GM21528 (cell line): ENCODE measurements around the gene GPR146.

Source experiments
- ATAC-seq: cut with Tn5 transposase; IDR thresholded peaks from one replicate; pipeline ENCODE4 v1.9.1; 2021; ENCODE audit warnings: mild to moderate bottlenecking, moderate library complexity; ENCODE audit not compliant: unreplicated experiment, low FRiP score

The GPR146 gene

GRCh38 chr7:1041551-1042491, 2.5 kb upstream of the GPR146 start:
- no peak for ATAC-seq

GRCh38 chr7:1042492-1042833, 1.9 kb upstream of the GPR146 start:
- no peak for ATAC-seq

DNA sequence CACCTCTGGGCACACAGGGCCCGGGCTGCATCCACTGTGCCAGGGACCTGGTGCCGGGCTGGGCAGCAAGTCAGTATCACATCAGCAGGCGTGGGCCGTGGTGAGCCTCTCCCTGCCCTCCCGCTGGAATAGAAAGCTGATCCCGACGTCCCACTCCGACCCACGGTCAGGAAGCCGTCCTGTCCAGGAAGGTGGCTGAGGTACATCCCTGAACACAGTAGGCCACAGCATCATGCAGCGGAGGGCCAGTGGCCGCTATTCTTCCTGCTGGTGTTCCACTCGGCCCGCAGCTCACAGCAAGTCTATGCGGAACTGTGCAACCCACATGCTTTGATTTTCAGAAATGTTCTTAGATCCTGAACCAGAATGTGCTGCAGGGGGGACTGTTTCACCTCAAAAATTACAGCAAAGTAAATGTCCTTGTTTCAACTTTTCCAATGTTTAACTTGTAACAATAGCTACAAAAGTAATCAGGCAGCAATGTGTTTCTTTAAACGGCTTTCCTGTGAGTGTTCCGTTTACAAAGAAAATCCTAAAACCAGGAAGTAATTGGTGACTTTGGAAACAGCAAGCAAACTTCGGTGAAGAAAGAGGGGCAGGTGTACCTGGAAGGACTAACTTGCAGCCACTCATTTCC, 676 bp upstream of the GPR146 start:
- no peak for ATAC-seq

GRCh38 chr7:1045069-1046063, 1.0 kb downstream of the GPR146 start:
- ATAC-seq: no peak

GRCh38 chr7:1046722-1047679, 2.7 kb downstream of the GPR146 start:
- ATAC-seq: no peak

DNA sequence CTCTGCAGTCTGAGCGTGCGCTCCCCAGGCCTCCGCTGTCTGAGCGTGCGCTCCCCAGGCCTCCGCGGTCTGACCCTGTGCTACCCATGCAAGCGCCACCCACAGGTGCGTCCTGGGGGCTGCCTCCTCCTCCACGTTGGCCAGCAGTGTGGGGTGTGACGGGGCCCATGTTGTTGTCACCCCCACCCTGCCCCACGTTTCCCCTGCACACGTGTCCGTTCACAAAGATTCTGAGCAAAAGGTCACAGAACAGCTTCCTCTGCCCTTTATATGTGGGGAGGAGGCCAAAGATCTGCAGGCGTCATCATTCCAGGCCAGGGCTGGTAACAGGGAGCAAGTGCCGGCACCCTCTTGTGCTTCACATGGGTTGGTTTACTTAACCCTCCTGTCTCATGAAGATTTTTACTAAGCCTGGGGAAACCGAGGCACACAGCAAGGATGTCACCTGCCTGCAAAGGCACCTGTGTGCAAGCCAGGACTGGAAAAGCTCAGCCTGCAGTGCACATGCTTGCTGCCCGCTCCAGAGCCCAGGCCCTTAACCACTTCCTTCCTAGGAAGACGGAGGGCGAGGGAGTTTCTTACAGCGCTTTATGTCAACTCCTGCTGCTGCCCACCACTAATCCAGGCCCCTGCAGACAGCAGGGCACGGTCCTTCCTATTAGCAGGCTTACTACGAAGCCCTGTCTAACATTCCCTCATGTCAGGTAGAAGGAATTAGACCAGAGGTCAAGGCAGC, 4.8 kb downstream of the GPR146 start:
- no peak for ATAC-seq

GRCh38 chr7:1049801-1050200, 5.5 kb downstream of the GPR146 start:
- ATAC-seq: no peak

- ATAC-seq: no peak
Observed at GRCh38 chr7:1050254-1050906, 6.0 kb downstream of the GPR146 start.

DNA sequence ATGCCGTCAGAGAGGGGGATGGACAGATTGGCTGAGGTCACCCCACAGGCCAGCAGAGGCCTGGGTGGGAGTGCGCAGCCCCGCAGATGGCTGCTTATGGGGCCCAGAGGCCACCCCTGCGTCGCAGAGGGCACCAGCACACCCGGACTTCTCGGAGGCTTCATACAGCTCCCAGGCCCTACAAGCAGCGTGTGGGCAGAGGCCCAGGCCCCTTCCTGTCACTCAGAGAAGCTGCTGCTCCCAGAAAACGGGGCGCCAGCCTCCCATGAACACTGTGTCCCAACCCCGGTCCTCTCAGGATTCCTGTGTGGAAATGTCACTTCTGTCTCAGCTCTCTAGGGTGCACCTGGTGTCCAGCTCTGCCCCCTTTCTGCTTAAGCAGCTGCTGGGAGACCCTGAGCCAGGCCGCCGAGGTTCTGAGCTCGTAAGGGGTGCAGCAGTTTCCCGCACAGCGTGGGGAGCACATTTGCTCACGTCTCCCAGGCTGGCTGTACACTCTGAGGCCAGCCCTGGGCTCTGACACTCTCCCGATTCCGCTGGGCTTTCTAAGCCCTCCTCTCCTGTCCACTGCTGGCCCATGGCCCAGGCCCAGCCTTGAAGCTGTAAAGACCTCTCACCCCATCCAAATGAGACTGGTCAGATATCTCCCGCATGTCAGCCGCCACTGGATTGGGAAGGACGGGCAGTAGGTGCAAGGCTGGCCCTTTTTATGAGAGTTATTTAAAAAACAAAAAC, 6.8 kb downstream of the GPR146 start:
- ATAC-seq: no peak

- ATAC-seq: no peak
Observed at GRCh38 chr7:1052031-1052818, 7.9 kb downstream of the GPR146 start.

- ATAC-seq: no peak
Observed at GRCh38 chr7:1053002-1053411, 8.7 kb downstream of the GPR146 start.

DNA sequence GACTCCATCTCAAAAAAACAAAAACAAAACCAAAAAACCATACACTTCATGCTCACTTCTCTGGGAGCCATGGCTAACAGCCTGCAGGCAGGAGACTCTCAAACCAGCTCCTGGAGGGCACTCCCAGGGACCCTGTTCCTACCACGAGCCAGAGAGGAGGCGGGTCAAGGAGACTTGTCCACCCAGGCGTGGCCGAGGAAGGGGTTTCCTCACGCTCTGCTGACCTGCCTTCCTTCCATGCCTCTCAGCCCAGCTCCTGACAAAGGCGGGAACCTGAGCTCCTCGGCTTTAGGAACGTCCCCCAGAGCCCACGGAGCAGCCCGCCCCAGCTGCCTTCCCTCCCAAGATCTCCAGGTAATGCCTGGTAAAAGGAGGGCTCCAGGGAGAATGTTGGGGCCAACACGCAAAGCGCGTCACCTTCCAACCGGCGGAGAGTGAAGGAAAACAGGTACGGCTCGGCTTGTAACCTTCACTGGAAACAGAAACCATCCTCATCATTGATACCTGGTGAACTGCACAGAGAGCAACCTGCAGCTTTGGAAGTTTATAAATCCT, 9.5 kb downstream of the GPR146 start:
- no peak for ATAC-seq

DNA sequence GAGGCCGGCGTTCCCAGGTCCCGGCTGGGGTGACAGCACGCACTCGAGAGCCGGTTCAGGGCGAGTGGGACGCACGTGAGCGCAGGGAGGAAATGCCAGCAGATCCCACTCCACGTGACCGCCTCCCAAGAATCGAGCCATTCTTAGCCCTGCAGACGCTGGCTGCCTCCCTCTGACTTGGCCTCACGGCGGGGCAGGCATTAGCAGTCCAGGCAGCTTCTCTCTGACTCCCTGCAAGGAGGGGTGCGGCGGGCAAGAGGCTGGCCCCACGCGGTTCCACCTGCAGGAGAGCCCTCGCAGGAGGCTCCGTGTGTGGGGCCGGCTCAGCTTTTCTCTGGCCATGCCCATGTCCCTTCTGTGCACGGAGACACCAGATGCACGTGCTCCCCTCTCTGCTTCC, 10.1 kb downstream of the GPR146 start:
- no peak for ATAC-seq

DNA sequence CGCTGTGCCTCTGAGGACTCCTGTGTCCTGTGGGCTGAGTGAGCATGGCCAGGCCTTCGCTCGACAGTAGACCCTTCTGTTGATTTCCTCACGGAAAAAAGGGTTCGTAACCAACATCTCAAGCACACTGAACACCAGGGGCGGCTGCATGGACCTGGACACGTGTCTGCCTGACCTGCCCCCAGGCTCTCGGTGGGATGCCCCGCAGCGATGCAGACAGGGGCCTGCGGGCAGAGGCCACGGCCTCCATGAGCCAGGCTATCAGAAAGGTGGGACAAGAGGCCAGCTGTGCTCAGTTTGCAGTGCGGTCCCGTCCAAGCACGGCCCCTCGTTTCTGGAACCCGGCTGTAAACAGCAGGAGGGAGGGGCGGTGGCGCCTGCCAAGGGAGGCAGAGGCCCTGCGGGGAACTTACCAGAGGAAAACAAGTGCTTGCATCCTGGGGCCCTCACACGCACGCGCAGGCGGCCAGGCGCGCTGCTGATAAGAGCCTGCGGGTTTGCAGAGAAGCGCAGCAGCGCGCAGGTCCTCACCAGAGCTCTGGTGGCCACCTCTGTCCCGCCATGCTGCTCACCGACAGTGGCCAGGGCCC, 10.6 kb downstream of the GPR146 start:
- ATAC-seq: no peak

DNA sequence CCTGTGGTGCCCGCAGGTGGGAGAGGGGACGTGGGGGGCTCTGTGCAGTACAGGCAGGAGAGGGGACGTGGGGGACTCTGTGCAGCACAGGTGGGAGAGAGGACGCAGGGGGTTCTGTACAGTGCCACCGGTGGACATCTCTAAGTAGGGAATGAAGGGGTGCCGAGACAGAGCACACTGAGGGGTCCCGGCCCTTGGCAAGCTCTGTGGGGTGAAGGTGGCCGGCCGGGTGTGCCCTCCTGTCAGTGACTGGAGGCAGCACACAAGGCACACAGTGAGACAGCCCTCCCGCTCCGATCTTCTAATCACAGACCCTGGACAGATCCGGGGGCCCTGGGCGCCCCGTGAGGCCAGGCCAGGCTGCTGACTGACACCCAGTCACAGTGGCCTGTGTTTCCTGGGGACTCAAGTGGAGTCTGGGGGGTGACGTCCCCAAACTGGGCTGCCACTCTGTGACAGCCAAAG, 11.2 kb downstream of the GPR146 start:
- ATAC-seq: no peak
